Lower lobe of right lung (tissue), 2 donors: ENCODE data around the gene C5orf58. TPM values are rescaled to one million over a fixed set of nuclear protein-coding genes. Genes with fewer than 3 reads are reported as not detected.
"Not testable (repeated sequence)": the region's sequence is repeated elsewhere in the genome, so short reads cannot be mapped to it uniquely, and the experiment has no call there.

Experiments
- ATAC-seq, 2 donors: fragments of 200-7000 bp; cut with Tn5 transposase; one replicate each; pipeline ENCODE4 v1.9.1; 2020 to 2022; ENCODE audit warnings: mild to moderate bottlenecking in 2 of 2, moderate library complexity in 2 of 2
- DNase-seq: peaks from one replicate; pipeline ENCODE4 v3.0.0-alpha.2; 2020
- H3K27ac ChIP-seq: fragments of 200-600 bp; one replicate; pipeline ENCODE4 v1.8.0; 2022
- H3K27me3 ChIP-seq: fragments of 200-600 bp; one replicate; pipeline ENCODE4 v1.8.0; 2022; ENCODE audit warnings: low read depth
- H3K36me3 ChIP-seq: fragments of 200-600 bp; one replicate; pipeline ENCODE4 v1.8.0; 2022; ENCODE audit warnings: mild to moderate bottlenecking
- H3K4me1 ChIP-seq: fragments of 200-600 bp; one replicate; pipeline ENCODE4 v1.8.0; 2022
- H3K4me3 ChIP-seq: fragments of 200-600 bp; one replicate; pipeline ENCODE4 v1.8.0; 2022; ENCODE audit warnings: mild to moderate bottlenecking
- H3K9me3 ChIP-seq: fragments of 200-600 bp; one replicate; pipeline ENCODE4 v1.8.0; 2022
- CTCF ChIP-seq: fragments of 200-600 bp; IDR thresholded peaks from one replicate; pipeline ENCODE4 v1.8.0; 2022; ENCODE audit warnings: antibody characterized with exemption, mild to moderate bottlenecking
- intact Hi-C: fragments of 100-400 bp; cut with DNase I; formaldehyde crosslinking; loops from one replicate; pipeline ENCODE4 v1.11.0; 2022
- total RNA-seq: library from RNA; stranded (reverse); fragmentation: NEBNext Ultra II Directional; extraction: Animal tissue kit (Norgen Biotek cat#: 25700); gene quantifications from one replicate; pipeline ENCODE4 v1.2.1, GENCODE V29; 2021
- donor health status: DM: no; HTN: yes; CAD: no; lungs with severe emphysema.

The C5orf58 gene
- total RNA-seq, 1 donor from 2014 or later: not detected

- TF ChIP-seq CTCF: no peak
- H3K4me1 ChIP-seq: no peaks in the 10 kb centered on the region
- intact Hi-C loops: no loop called here
- ATAC-seq (no peak), DNase-seq (no peak)
- peaks cover 58% of the 10 kb centered on the region for H3K36me3 ChIP-seq
- H3K4me3 ChIP-seq: no peak overlapping the region
- no peaks in the 10 kb centered on the region for H3K9me3 ChIP-seq
- H3K27ac ChIP-seq: no peak overlapping the region
- H3K27me3 ChIP-seq: no peaks in the 10 kb centered on the region
These were observed 13.5 kb downstream of the C5orf58 start for GRCh38 chr5:170246126-170246870.

- H3K27ac ChIP-seq: no peak overlapping the region
- H3K36me3 ChIP-seq: peaks cover 69% of the 10 kb centered on the region
- H3K4me3 ChIP-seq: no peak overlapping the region
- no peak for TF ChIP-seq CTCF
- H3K9me3 ChIP-seq: no peaks in the 10 kb centered on the region
- DNase-seq: no peak
- intact Hi-C loops: no loop called here
- ATAC-seq: no peak
- H3K27me3 ChIP-seq: no peaks in the 10 kb centered on the region
- no peaks in the 10 kb centered on the region for H3K4me1 ChIP-seq
These were observed 14.6 kb downstream of the C5orf58 start for GRCh38 chr5:170247363-170247762.

GRCh38 chr5:170248172-170248930, 15.6 kb downstream of the C5orf58 start:
- Histone ChIP-seq H3K4me1 (no peaks in the 10 kb centered on the region), H3K27me3 (no peaks in the 10 kb centered on the region), H3K9me3 (no peaks in the 10 kb centered on the region), H3K36me3 (peaks cover 79% of the 10 kb centered on the region), H3K27ac (no peak overlapping the region), H3K4me3 (no peak overlapping the region)
- intact Hi-C loops: no loop called here
- DNase-seq: no peak
- no peak for ATAC-seq
- no peak for TF ChIP-seq CTCF

GRCh38 chr5:170248931-170249227, 16.1 kb downstream of the C5orf58 start:
- H3K36me3 ChIP-seq: peaks cover 84% of the 10 kb centered on the region
- H3K9me3 ChIP-seq, H3K27ac ChIP-seq, DNase-seq, H3K4me3 ChIP-seq, intact Hi-C loops, H3K27me3 ChIP-seq, ATAC-seq, H3K4me1 ChIP-seq: not testable (repeated sequence)

GRCh38 chr5:170249355-170249754, 16.6 kb downstream of the C5orf58 start:
- no peak for DNase-seq
- intact Hi-C loops: no loop called here
- Histone ChIP-seq H3K4me3 (no peak overlapping the region), H3K4me1 (no peaks in the 10 kb centered on the region), H3K36me3 (peaks cover 89% of the 10 kb centered on the region), H3K27me3 (no peaks in the 10 kb centered on the region), H3K9me3 (no peaks in the 10 kb centered on the region), H3K27ac (no peak overlapping the region)
- no peak for ATAC-seq
- TF ChIP-seq CTCF: no peak

GRCh38 chr5:170250810-170251317, 18.1 kb downstream of the C5orf58 start:
- no peaks in the 10 kb centered on the region for H3K4me1 ChIP-seq
- H3K9me3 ChIP-seq: no peaks in the 10 kb centered on the region
- peaks cover 100% of the 10 kb centered on the region for H3K36me3 ChIP-seq
- intact Hi-C loops: no loop called here
- no peak for DNase-seq
- no peaks in the 10 kb centered on the region for H3K27me3 ChIP-seq
- no peak overlapping the region for H3K27ac ChIP-seq
- no peak for TF ChIP-seq CTCF
- no peak for ATAC-seq
- no peak overlapping the region for H3K4me3 ChIP-seq
